GM21381 (cell line): ENCODE measurements around the gene ADAMTSL3.

Source experiments
- ATAC-seq: cut with Tn5 transposase; IDR thresholded peaks from one replicate; pipeline ENCODE4 v1.9.1; 2021; ENCODE audit warnings: mild to moderate bottlenecking, moderate library complexity; ENCODE audit not compliant: unreplicated experiment

ADAMTSL3 gene

DNA sequence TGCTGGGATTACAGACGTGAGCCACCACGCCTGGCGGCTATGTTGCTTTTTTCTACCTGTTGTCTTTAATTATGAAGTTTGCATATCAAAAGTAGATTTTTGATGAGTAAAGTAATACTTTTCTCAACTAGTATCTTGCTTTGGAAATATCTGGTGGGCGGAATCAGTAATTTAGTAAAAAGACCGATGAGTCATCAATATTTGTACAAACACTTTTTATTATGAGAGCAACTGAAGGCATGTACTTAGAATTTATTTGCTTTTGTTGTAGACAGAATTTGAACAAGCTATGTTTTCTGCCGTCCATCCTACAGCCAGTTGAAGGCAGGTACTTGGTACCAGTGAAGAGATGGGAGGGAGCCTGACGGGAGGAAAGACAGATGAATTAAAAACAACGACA lies 164.7 kb downstream of the ADAMTSL3 start:
- ATAC-seq: no peak

DNA sequence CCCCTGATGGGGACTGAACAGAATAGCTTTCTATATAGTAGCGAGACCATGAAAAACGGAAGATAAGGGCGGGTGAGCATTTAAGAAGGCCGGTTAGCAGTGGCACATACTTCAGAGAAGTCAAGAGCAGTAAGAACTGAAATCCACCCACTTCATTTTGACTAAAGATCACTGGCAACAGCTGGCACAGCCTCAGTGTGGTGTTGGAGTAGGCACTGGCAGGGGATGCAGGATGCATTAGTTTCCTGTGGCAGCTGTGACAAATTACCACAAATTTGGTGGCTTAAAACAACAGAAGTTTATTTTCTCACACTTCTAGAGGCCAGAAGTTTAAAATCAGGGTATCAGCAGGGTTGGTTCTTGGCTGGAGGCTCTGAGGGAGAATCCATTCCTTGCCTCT lies 176.5 kb downstream of the ADAMTSL3 start:
- no peak for ATAC-seq

GRCh38 chr15:83833569-83833968 lies 179.6 kb downstream of the ADAMTSL3 start:
- no peak for ATAC-seq

DNA sequence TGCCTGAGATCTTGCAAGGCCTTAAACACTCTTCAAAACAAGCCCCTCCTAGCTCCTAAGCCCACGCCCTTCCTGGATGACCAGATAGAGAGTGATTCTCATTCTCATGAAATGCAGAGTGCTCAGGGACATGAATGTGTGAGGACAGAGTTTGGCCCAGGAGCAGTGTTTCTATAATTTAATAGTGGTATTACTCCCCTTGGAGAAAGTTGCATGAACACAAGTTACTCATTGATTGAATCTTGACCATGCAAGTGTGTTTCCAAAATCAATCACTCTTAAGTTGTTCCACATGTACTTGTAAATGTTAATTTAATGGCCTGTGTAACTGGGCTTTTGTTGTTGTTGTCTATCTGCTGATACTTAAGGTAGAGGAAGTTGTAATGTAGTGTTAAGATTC lies 181.6 kb downstream of the ADAMTSL3 start:
- ATAC-seq: no peak

DNA sequence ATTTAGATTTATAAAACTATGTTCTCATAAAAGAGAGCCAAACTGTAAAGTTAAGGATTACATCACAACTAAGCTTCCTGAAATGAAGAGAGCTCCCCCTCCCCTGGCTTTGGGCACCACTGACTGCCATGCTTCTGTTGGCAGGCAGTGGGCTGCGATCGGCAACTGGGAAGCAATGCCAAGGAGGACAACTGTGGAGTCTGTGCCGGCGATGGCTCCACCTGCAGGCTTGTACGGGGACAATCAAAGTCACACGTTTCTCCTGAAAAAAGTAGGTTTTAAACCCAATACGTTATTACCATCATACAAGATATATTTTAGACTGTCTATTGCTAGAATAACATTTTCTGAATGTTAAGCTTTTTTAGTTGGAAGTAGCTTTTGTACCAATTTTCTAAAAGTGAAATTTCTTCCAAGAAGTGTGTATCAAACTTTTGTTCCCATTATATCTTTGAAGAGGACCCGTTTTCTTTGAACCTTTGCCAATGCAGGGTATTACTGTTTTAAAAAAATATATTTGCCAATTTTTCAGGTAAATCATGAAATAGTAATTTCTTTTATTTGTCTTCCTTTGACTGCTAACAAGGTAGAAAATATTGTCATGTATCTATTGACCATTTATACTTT lies 184.1 kb downstream of the ADAMTSL3 start:
- ATAC-seq: no peak

DNA sequence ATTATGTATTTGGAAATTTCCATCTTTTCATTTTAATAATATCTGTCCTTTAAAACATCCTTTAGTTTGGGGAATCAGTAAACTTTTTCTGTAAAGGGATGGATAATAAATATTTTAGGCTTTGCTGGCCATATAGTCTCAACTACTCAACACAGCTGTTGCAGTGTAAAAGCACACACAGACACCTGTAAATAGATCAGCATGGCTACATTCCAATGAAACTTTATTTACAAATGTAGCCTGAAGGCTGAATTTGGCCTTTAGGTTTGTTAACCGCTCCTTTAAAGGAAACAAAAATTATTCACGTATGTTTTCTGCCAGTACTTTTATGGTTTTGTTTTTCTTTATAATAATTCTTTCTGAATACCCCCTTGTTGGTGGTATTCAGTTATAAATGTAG lies 184.8 kb downstream of the ADAMTSL3 start:
- no peak for ATAC-seq

DNA sequence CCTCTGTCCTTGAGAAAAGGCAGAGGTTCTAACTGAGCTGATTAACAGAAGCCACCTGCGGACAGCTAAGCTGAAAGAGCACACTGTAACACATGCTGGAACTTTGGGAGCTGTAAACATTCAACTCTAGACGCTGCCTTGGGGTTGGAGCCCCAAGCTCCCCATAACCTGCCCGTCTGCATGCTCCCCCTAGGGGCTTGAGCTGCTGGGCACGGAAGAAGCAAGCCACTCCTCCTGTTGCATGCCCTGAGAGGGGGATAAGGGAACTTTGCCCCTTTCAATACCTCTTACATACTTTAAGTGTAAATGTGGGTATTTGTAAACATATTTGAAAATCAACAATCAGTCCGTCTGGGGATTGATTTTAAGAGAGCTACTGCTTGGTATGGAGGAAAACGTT lies 188.4 kb downstream of the ADAMTSL3 start:
- ATAC-seq: no peak

DNA sequence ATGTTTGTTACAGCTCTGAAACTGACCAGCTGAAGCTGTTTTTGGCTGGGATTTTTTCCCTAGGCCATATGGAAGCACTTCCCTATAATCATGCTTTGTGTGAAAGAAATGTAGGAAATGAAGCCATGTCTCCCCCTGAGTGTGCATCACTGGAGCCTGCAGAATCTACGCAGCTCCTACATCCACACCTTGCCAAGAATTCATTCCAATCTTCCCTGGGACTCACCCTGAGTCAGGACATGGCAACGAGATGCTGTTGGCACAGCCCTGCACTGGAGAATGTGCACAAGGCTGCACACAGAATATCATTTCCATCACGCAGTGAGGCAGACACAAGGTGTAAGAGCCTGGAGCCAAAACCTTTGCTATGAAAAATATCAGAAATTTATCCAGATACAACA lies 189.5 kb downstream of the ADAMTSL3 start:
- ATAC-seq: no peak

GRCh38 chr15:83844742-83845141 lies 190.8 kb downstream of the ADAMTSL3 start:
- ATAC-seq: no peak

GRCh38 chr15:83845230-83845629 lies 191.3 kb downstream of the ADAMTSL3 start:
- no peak for ATAC-seq

DNA sequence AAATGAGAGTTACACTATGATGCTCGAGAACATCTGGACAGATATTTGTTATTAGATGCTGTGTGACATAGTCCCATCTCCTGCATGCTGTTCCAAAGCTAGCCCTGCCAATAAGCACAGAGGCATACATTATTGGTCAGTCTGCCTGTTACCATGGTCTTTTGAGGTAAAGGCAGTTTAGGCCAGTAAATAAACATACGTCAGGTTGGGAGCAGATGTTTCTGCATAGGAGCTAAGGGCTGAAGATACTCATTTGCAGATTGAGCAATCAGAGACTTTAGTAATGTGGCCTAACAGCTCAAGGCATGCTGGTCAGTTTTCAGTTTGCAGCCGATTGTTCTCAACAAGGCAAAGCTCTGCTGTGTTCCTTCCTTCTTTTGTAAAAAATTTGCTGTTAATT lies 192.9 kb downstream of the ADAMTSL3 start:
- ATAC-seq: no peak

DNA sequence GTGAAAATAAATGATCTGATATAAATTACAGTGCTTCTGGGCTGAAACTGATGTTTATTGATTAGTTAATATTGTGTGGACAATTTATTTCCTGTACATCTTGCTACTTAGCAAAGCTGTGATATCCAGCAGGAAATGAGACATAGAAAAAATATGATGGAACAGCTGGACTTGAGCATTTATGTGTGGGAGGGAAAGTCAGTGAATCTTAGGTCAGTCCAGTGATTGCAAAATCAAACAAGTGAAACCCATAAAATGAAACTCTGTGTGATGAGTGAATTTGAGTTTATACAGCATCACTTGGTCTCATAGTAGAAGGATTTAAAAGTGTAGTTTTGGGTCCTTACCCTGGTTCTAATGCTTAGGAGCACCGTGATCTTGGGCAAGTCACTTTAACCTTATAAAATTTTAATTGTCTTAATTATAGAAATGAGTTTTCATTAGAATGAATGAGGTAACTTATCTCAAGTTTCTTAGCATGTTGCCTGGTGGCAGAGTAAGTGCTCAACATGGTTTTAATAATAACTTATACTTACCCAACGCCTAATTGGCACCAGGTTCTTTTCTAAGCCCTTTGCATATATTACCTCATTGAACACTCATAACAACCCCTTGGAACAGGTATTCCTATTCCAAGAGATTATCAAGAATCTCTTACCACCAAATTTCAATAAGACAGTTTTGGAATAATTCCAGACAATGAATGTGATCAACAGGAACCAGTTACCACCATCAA lies 194.6 kb downstream of the ADAMTSL3 start:
- ATAC-seq: no peak

DNA sequence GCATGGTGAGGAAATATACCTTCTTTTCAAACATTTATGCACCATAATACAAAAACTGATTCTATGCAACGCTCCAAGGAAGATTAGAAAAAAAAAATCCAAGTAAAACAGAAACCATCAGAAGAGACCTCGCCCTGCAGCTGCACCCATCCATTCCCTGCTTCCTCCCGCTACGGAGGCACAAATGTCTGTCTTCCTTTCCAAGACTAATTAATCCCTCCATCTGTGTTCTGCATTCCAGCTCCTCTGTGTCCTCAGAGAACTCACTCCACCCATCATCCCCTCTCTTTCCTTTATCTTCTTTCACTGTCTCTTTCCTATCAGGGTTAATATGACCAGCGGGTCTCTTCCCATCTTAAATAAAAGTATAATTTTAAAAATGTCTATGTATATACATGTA lies 196.1 kb downstream of the ADAMTSL3 start:
- no peak for ATAC-seq

DNA sequence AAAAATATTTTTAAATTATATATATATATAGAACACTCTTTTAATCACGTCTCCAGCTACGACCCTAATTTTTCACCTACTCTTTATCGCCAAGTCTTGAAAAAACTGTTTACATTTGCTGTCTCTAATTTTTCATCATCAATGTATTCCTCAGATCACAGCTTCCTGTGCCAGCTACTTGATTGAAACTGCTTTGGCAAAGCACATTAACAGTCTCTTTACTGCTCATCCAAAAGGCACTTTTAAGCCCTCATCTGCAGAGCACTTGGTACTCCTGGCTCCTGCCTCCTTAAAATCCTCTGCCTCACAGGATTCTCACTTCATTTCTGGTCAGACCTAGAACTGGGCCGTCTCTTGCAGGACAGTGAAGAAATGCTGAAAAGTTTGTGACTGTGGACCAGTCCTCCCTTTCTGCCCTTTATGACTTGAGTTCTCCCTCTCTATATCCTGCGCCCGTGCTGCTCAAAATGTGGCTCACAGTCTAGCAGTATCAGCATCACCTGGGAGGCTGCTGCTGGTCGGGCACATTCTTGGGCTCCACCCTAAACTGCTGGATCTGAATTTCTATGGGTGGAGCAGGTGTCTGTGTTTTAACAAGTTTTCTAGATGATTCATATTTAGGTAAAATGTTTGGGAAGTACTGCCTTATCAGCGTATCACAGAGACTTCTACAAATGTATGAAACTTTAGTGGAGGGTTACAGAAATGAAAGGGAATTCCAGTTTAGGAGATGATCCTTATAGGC lies 196.8 kb downstream of the ADAMTSL3 start:
- no peak for ATAC-seq

- ATAC-seq: no peak
Measured at GRCh38 chr15:83853232-83853631, 199.3 kb downstream of the ADAMTSL3 start.

DNA sequence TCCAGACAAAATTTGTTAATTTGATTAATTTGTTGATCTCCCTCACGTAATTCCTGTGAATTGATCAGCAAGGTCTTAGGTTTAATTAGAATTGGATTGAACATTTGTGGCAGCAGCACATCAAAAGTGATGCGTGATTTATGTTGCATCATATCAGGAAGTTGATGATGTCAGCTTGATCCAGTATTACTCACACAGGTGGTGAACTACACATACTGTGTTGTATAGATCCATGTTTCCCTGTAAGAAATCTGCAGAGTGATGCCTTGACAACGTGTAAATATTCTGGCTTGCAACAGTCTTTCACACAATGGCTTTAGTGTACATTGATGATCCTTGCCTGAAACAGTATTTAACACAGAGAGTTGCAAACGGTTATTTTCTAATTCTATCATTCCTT lies 200.4 kb downstream of the ADAMTSL3 start:
- ATAC-seq: no peak

- no peak for ATAC-seq
Measured at GRCh38 chr15:83854950-83855707, 201.2 kb downstream of the ADAMTSL3 start.

GRCh38 chr15:83855956-83856355 lies 202.0 kb downstream of the ADAMTSL3 start:
- ATAC-seq: no peak

GRCh38 chr15:83858820-83859505 lies 205.0 kb downstream of the ADAMTSL3 start:
- no peak for ATAC-seq

DNA sequence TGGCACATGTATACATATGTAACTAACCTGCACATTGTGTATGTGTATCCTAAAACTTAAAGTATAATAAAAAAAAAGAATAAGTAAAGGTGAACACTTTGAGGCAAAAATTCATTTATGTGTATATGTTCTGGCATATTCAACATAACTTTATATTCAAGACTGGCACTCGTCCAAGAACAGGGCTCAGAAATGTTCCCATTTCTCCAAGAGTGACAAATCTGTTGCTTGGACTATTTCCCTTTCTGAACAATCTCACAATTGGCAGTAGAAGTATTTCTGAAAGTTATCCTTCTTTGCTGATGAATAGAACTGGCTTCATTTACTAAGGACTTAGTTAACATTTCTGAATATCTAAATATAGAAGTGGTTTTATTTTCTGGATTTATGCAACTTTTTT lies 212.8 kb downstream of the ADAMTSL3 start:
- no peak for ATAC-seq

DNA sequence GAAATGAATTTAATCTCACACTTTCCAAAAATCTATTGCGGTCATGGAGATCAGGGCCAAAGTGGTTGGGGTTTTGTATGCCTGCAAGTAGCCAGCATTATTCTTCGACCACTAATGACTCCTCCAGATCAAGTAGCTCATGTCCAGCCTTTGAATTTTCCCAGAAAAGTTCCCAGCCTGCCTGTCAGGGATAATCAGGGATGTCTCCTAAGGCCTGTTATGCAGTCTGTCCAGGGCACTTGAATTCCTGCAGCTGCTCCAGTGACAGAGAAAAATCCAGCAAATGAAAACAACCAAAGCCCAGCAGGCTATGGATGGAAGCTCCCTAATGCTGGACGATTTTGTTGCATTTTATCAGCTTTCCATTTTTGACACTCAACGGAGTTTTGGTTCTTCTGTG lies 215.4 kb downstream of the ADAMTSL3 start:
- no peak for ATAC-seq
